HG03565 (cell line): ENCODE results near the gene WDHD1.
"Not testable (repeated sequence)": the region's sequence is repeated elsewhere in the genome, so short reads cannot be mapped to it uniquely, and the experiment has no call there.

Experiments
- ATAC-seq: cut with Tn5 transposase; IDR thresholded peaks from one replicate; pipeline ENCODE4 v1.9.1; 2021; ENCODE audit warnings: mild to moderate bottlenecking, moderate library complexity; ENCODE audit not compliant: unreplicated experiment

WDHD1 gene

GRCh38 chr14:54955143-54955542 is 71.8 kb downstream of the WDHD1 start:
- no peak for ATAC-seq

- not testable (repeated sequence) for ATAC-seq
Measured at GRCh38 chr14:54953609-54954008, 73.3 kb downstream of the WDHD1 start.

- not testable (repeated sequence) for ATAC-seq
Measured at GRCh38 chr14:54952803-54953202, 74.1 kb downstream of the WDHD1 start.

GRCh38 chr14:54947230-54947629 is 79.7 kb downstream of the WDHD1 start:
- ATAC-seq = no peak

- no peak for ATAC-seq
Measured at GRCh38 chr14:54946500-54946899, 80.4 kb downstream of the WDHD1 start.

- ATAC-seq = no peak
Measured at GRCh38 chr14:54944737-54945391, 82.0 kb downstream of the WDHD1 start.

- ATAC-seq = no peak
Measured at GRCh38 chr14:54942913-54943312, 84.0 kb downstream of the WDHD1 start.

- no peak for ATAC-seq
Measured at GRCh38 chr14:54936816-54937215, 90.1 kb downstream of the WDHD1 start.

GRCh38 chr14:54935958-54936357 is 90.9 kb downstream of the WDHD1 start:
- no peak for ATAC-seq

GRCh38 chr14:54935100-54935499 is 91.8 kb downstream of the WDHD1 start:
- ATAC-seq = no peak

GRCh38 chr14:54933006-54933405 is 93.9 kb downstream of the WDHD1 start:
- ATAC-seq = no peak

GRCh38 chr14:54931598-54932340 is 95.1 kb downstream of the WDHD1 start:
- ATAC-seq = no peak

GRCh38 chr14:54931101-54931500 is 95.8 kb downstream of the WDHD1 start:
- ATAC-seq = no peak

- no peak for ATAC-seq
Measured at GRCh38 chr14:54929556-54929955, 97.3 kb downstream of the WDHD1 start.

GRCh38 chr14:54928216-54928615 is 98.7 kb downstream of the WDHD1 start:
- ATAC-seq = no peak

- ATAC-seq = no peak
Measured at GRCh38 chr14:54927551-54927950, 99.3 kb downstream of the WDHD1 start.

- not testable (repeated sequence) for ATAC-seq
Measured at GRCh38 chr14:54926570-54926969, 100.3 kb downstream of the WDHD1 start.

GRCh38 chr14:54922598-54922997 is 104.3 kb downstream of the WDHD1 start:
- ATAC-seq = no peak

GRCh38 chr14:54920052-54920451 is 106.8 kb downstream of the WDHD1 start:
- ATAC-seq = no peak

- ATAC-seq = no peak
Measured at GRCh38 chr14:54919330-54919729, 107.6 kb downstream of the WDHD1 start.

- no peak for ATAC-seq
Measured at GRCh38 chr14:54918427-54918826, 108.5 kb downstream of the WDHD1 start.

GRCh38 chr14:54916101-54916500 is 110.8 kb downstream of the WDHD1 start:
- ATAC-seq = no peak
